CD4-positive, alpha-beta T cell (primary cell): ENCODE data around the gene CRIM1. TPM values are rescaled to one million over a fixed set of nuclear protein-coding genes. Genes with fewer than 3 reads are reported as not detected.

Experiments used
- ATAC-seq: fragments of 200-7000 bp; cut with Tn5 transposase; one replicate; pipeline ENCODE4 v1.10.0; 2022; ENCODE audit warnings: mild to moderate bottlenecking; ENCODE audit not compliant: poor library complexity
- CTCF ChIA-PET: fragments of 350-600 bp; sonication (Branson Sonifier 250); formaldehyde crosslinking; loops from one replicate; lab custom pipeline; 2021; ENCODE audit warnings: antibody characterized with exemption, inconsistent platforms; lab: Charles Lee
- POLR2A ChIA-PET: fragments of 350-600 bp; sonication (Branson Sonifier 250); formaldehyde crosslinking; loops from one replicate; lab custom pipeline; 2021; ENCODE audit warnings: antibody characterized with exemption, inconsistent platforms; lab: Charles Lee
- DNase-seq, 14 experiments: peaks; one replicate each; pipeline ENCODE4 v3.0.0-alpha.2; 2013 to 2020; ENCODE audit warnings: mixed read lengths in 2 of 14
- H3K27ac ChIP-seq, 2 donors: one replicate each; pipeline versions ENCODE4 v1.5.1 to v1.7.0; 2013; ENCODE audit warnings: low read length in 2 of 2, low read depth in 1 of 2, mild to moderate bottlenecking in 1 of 2
- H3K27me3 ChIP-seq, 2 experiments: 1 replicate in 1 of 2; 2 replicates in 1 of 2; pipeline versions ENCODE4 v1.6.1 to v1.7.0; 2013; ENCODE audit warnings: low read length in 2 of 2, control low read depth in 1 of 2, mild to moderate bottlenecking in 1 of 2, moderate library complexity in 1 of 2; ENCODE audit not compliant: insufficient read depth in 2 of 2, control insufficient read depth in 1 of 2
- H3K36me3 ChIP-seq: one replicate; pipeline ENCODE4 v1.6.1; 2013; ENCODE audit warnings: low read length, control low read depth; ENCODE audit not compliant: insufficient read depth
- H3K4me1 ChIP-seq: one replicate; pipeline ENCODE4 v1.6.1; 2013; ENCODE audit warnings: low read length, control low read depth; ENCODE audit not compliant: insufficient read depth
- H3K4me3 ChIP-seq: one replicate; pipeline ENCODE4 v1.5.1; 2013; ENCODE audit warnings: mild to moderate bottlenecking, low read length, moderate library complexity
- H3K9me3 ChIP-seq, 2 experiments: 1 replicate in 1 of 2; 2 replicates in 1 of 2; pipeline versions ENCODE4 v1.6.1 to v1.7.0; 2013; ENCODE audit warnings: low read length in 2 of 2, mild to moderate bottlenecking in 2 of 2, control low read depth in 1 of 2, moderate library complexity in 1 of 2; ENCODE audit not compliant: control insufficient read depth in 1 of 2, insufficient read depth in 1 of 2
- H3K27ac Mint-ChIP-seq: one replicate; pipeline ENCODE4 v1.8.0; 2020; ENCODE audit warnings: mixed read lengths
- H3K27me3 Mint-ChIP-seq: one replicate; pipeline ENCODE4 v1.8.0; 2021; ENCODE audit warnings: mixed read lengths
- H3K36me3 Mint-ChIP-seq: one replicate; pipeline ENCODE4 v1.8.0; 2021; ENCODE audit warnings: low read depth, mixed read lengths
- H3K4me1 Mint-ChIP-seq: one replicate; pipeline ENCODE4 v1.8.0; 2021; ENCODE audit warnings: low read depth, mixed read lengths
- H3K4me3 Mint-ChIP-seq: one replicate; pipeline ENCODE4 v1.8.0; 2020; ENCODE audit warnings: mild to moderate bottlenecking, mixed read lengths
- H3K9me3 Mint-ChIP-seq: one replicate; pipeline ENCODE4 v1.8.0; 2020; ENCODE audit warnings: mixed read lengths
- CTCF ChIP-seq: fragments of 200-600 bp; IDR thresholded peaks from one replicate; pipeline ENCODE4 v1.8.0; 2022; ENCODE audit warnings: antibody characterized with exemption, mild to moderate bottlenecking
- intact Hi-C, 2 experiments: fragments of 100-400 bp; cut with DNase I in 1 of 2; cut with micrococcal nuclease in 1 of 2; formaldehyde crosslinking; loops; one replicate each; pipeline versions ENCODE4 v1.15.1 to v1.9.0; 2023 to 2025; cut with DNase I, micrococcal nuclease
- total RNA-seq, 174 experiments: library from RNA in 2 of 174; stranded (reverse) in 2 of 174; gene quantifications; one replicate each; pipeline ENCODE4 v1.2.3 and lab custom pipeline; 2021 to 2026

CRIM1 gene
- total RNA-seq, 2 experiments from 2014 or later = 1.1 to 1.7 TPM

GRCh38 chr2:36597003-36597531 lies 241.5 kb downstream of the CRIM1 start:
- no peaks in the 10 kb centered on the region for H3K36me3 Mint-ChIP-seq
- Histone ChIP-seq H3K9me3 (no peaks in the 10 kb centered on the region), H3K4me1 (peaks cover 22% of the 10 kb centered on the region), H3K4me3 (peak overlapping the region; percentile 75), H3K27ac (no peak overlapping the region), H3K27me3 (no peaks in the 10 kb centered on the region), H3K36me3 (no peaks in the 10 kb centered on the region)
- H3K27me3 Mint-ChIP-seq = no peaks in the 10 kb centered on the region
- no peak for TF ChIP-seq CTCF
- no peaks in the 10 kb centered on the region for H3K9me3 Mint-ChIP-seq
- ChIA-PET POLR2A (no interaction called here), CTCF (no interaction called here)
- peak overlapping the region; percentile 97 for H3K4me3 Mint-ChIP-seq
- H3K27ac Mint-ChIP-seq = peak overlapping the region; percentile 28
- ATAC-seq (no peak), DNase-seq (no peak)
- intact Hi-C loops = loop anchor here in 1 of 2 experiments (10.0 kb wide), 2 partner anchors 352 to 598 kb away; partner anchors contain the start of gene CEBPZOS
- peaks cover 42% of the 10 kb centered on the region for H3K4me1 Mint-ChIP-seq

GRCh38 chr2:36597532-36598377 lies 242.2 kb downstream of the CRIM1 start, which contains the start of gene FEZ2:
Gene FEZ2, minus strand, starts transcription at chr2:36598168. Its CDS starts 26 bp downstream, at chr2:36598142.
- intact Hi-C loops = loop anchor here in 1 of 2 experiments (10.0 kb wide), 2 partner anchors 353 to 597 kb away; partner anchors contain the start of gene CEBPZOS

More at GRCh38 chr2:36597532-36598377, 242.2 kb downstream of the CRIM1 start, which contains the start of gene FEZ2:
- no peak within 1 kb of the TSS for H3K27ac ChIP-seq
- peaks cover 22% of the 10 kb centered on the region for H3K4me1 ChIP-seq
- ChIA-PET CTCF (no interaction called here), POLR2A (no interaction called here)
- no peaks in the 10 kb centered on the region for H3K9me3 Mint-ChIP-seq
- H3K4me3 Mint-ChIP-seq = peak within 1 kb of the TSS; percentile 97
- H3K4me3 ChIP-seq = peak within 1 kb of the TSS; percentile 75
- DNase-seq (peak; percentile 25 to 78 (median 52)), ATAC-seq (peak; percentile 84)
- no peaks in the 10 kb centered on the region for H3K27me3 ChIP-seq
- peaks cover 41% of the 10 kb centered on the region for H3K4me1 Mint-ChIP-seq
- no peaks in the 10 kb centered on the region for H3K36me3 Mint-ChIP-seq
- TF ChIP-seq CTCF = no peak
- H3K27ac Mint-ChIP-seq = peak within 1 kb of the TSS; percentile 67
- H3K9me3 ChIP-seq = no peaks in the 10 kb centered on the region
- H3K36me3 ChIP-seq = no peaks in the 10 kb centered on the region
- no peaks in the 10 kb centered on the region for H3K27me3 Mint-ChIP-seq

Other genes with a start within 250 kb of the CRIM1 start
- 1 to 10 TPM; 4.8 to 5.6 TPM for gene FEZ2, start 242.4 kb downstream of the CRIM1 start, total RNA-seq